HEK293 (cell line): ENCODE results near the gene NFKBIE.

Experiments
- CTCF ChIA-PET: fragments of 350-600 bp; formaldehyde crosslinking; extraction: SDS; loops from one replicate; lab custom pipeline; 2021; ENCODE audit warnings: antibody characterized with exemption; lab: Yijun Ruan, JAX
- POLR2A ChIA-PET: fragments of 300-600 bp; formaldehyde crosslinking; extraction: SDS; loops from one replicate; lab custom pipeline; 2020; ENCODE audit warnings: antibody characterized with exemption, inconsistent platforms; lab: Yijun Ruan, JAX
- H3K27ac ChIP-seq: fragments of 200-500 bp; sonication (Bioruptor generic); 2 replicates; pipeline ENCODE4 v1.5.1; 2014; ENCODE audit warnings: low read depth, low read length, control low read depth, inconsistent platforms; ENCODE audit errors: extremely low read depth
- H3K36me3 ChIP-seq, 2 experiments: fragments of 200-500 bp in 1 of 2; sonication (Bioruptor generic) in 1 of 2; 1 replicate in 1 of 2; 2 replicates in 1 of 2; pipeline ENCODE4 v1.5.1; 2014 to 2017; ENCODE audit warnings: inconsistent platforms in 2 of 2, low read length in 2 of 2; ENCODE audit not compliant: control insufficient read depth in 2 of 2, insufficient read depth in 1 of 2
- H3K4me1 ChIP-seq: fragments of 200-500 bp; sonication (Bioruptor generic); 2 replicates; pipeline ENCODE4 v1.5.1; 2014; ENCODE audit warnings: mild to moderate bottlenecking, low read length, inconsistent platforms; ENCODE audit not compliant: control insufficient read depth, insufficient read depth
- H3K4me3 ChIP-seq: 2 replicates; pipeline ENCODE4 v1.5.1; 2011; ENCODE audit warnings: low read depth, mild to moderate bottlenecking, control low read depth, low read length, moderate library complexity
- H3K9me3 ChIP-seq: fragments of 200-500 bp; sonication (Bioruptor generic); 2 replicates; pipeline ENCODE4 v1.5.1; 2014; ENCODE audit warnings: low read depth, low read length, inconsistent platforms; ENCODE audit not compliant: control insufficient read depth, insufficient read depth
- EGR2 ChIP-seq: fragments of 450-650 bp; formaldehyde crosslinking; IDR thresholded peaks from 2 replicates; pipeline ENCODE4 v1.5.1; 2016; ENCODE audit warnings: low read depth, missing biosample characterization, missing genetic modification characterization
- GLIS2 ChIP-seq: fragments of 450-650 bp; formaldehyde crosslinking; IDR thresholded peaks from 2 replicates; pipeline ENCODE4 v1.5.1; 2016; ENCODE audit warnings: missing biosample characterization, missing genetic modification characterization
- HOXC10 ChIP-seq: sonication (generic); formaldehyde crosslinking; IDR thresholded peaks from 2 replicates; pipeline ENCODE4 v1.8.1; 2023; ENCODE audit warnings: mild to moderate bottlenecking, missing genetic modification reagents
- KLF1 ChIP-seq: fragments of 450-650 bp; formaldehyde crosslinking; IDR thresholded peaks from 2 replicates; pipeline ENCODE4 v1.5.1; 2016; ENCODE audit warnings: missing biosample characterization, missing genetic modification characterization
- KLF16 ChIP-seq: fragments of 450-650 bp; formaldehyde crosslinking; IDR thresholded peaks from 2 replicates; pipeline ENCODE4 v1.5.1; 2017; ENCODE audit warnings: missing biosample characterization, missing genetic modification characterization
- PATZ1 ChIP-seq: fragments of 450-650 bp; formaldehyde crosslinking; IDR thresholded peaks from 2 replicates; pipeline ENCODE4 v1.5.1; 2016; ENCODE audit warnings: missing biosample characterization, missing genetic modification characterization
- PRDM1 ChIP-seq: fragments of 450-650 bp; formaldehyde crosslinking; IDR thresholded peaks from 2 replicates; pipeline ENCODE4; 2016; ENCODE audit warnings: missing biosample characterization, missing genetic modification characterization
- REST ChIP-seq: fragments of 450-650 bp; formaldehyde crosslinking; IDR thresholded peaks from 2 replicates; pipeline ENCODE4 v1.5.1; 2016; ENCODE audit warnings: missing biosample characterization, missing genetic modification characterization
- ZBTB10 ChIP-seq: fragments of 450-650 bp; formaldehyde crosslinking; IDR thresholded peaks from 2 replicates; pipeline ENCODE4 v1.5.1; 2016; ENCODE audit warnings: missing biosample characterization, missing genetic modification characterization
- ZBTB11 ChIP-seq: fragments of 450-650 bp; formaldehyde crosslinking; conservative IDR thresholded peaks from 2 replicates; pipeline ENCODE4 v1.5.1; 2016; ENCODE audit warnings: low read depth, missing biosample characterization, missing genetic modification characterization
- ZBTB17 ChIP-seq: fragments of 450-650 bp; formaldehyde crosslinking; IDR thresholded peaks from 2 replicates; pipeline ENCODE4 v1.5.1; 2016; ENCODE audit warnings: missing biosample characterization, missing genetic modification characterization
- ZBTB21 ChIP-seq: fragments of 450-650 bp; formaldehyde crosslinking; IDR thresholded peaks from 2 replicates; pipeline ENCODE4 v1.5.1; 2017; ENCODE audit warnings: missing biosample characterization, missing genetic modification characterization
- ZFP3 ChIP-seq: fragments of 450-650 bp; formaldehyde crosslinking; IDR thresholded peaks from 2 replicates; pipeline ENCODE4 v1.5.1; 2016; ENCODE audit warnings: low read depth, missing biosample characterization, missing genetic modification characterization
- ZNF202 ChIP-seq: fragments of 450-650 bp; formaldehyde crosslinking; IDR thresholded peaks from 2 replicates; pipeline ENCODE4 v1.5.1; 2016; ENCODE audit warnings: missing biosample characterization, missing genetic modification characterization, borderline replicate concordance
- ZNF335 ChIP-seq: fragments of 450-650 bp; formaldehyde crosslinking; conservative IDR thresholded peaks from 2 replicates; pipeline ENCODE4 v1.5.1; 2016; ENCODE audit warnings: missing biosample characterization, missing genetic modification characterization
- ZNF37A ChIP-seq: fragments of 450-650 bp; IDR thresholded peaks from 2 replicates; pipeline ENCODE4 v1.5.1; 2018; ENCODE audit warnings: missing biosample characterization, missing genetic modification characterization
- ZNF558 ChIP-seq: fragments of 450-650 bp; formaldehyde crosslinking; IDR thresholded peaks from 2 replicates; pipeline ENCODE4 v1.5.1; 2016; ENCODE audit warnings: missing biosample characterization, missing genetic modification characterization
- ZNF560 ChIP-seq: fragments of 450-650 bp; formaldehyde crosslinking; IDR thresholded peaks from 2 replicates; pipeline ENCODE4 v1.5.1; 2017; ENCODE audit warnings: missing biosample characterization, missing genetic modification characterization, borderline replicate concordance
- ZNF704 ChIP-seq: fragments of 450-650 bp; formaldehyde crosslinking; IDR thresholded peaks from 2 replicates; pipeline ENCODE4 v1.5.1; 2016; ENCODE audit warnings: missing biosample characterization, missing genetic modification characterization
- ZSCAN18 ChIP-seq: fragments of 450-650 bp; formaldehyde crosslinking; IDR thresholded peaks from 2 replicates; pipeline ENCODE4 v1.5.1; 2016; ENCODE audit warnings: missing biosample characterization, missing genetic modification characterization
- ZSCAN30 ChIP-seq: fragments of 450-650 bp; IDR thresholded peaks from 2 replicates; pipeline ENCODE4 v1.5.1; 2018; ENCODE audit warnings: missing biosample characterization, mild to moderate bottlenecking, missing genetic modification characterization, moderate library complexity

The NFKBIE gene

GRCh38 chr6:44222486-44223318, 42.6 kb downstream of the NFKBIE start:
- CTCF ChIA-PET, result interaction anchor here (0.6 to 11.1 kb wide), 9 partner anchors 9 to 106 kb away, joined by 3 to 148 read pairs (median 5); partner anchors contain the start of genes HSP90AB1 and SLC35B2
- Histone ChIP-seq H3K4me1 (peaks cover 27% of the 10 kb centered on the region), H3K9me3 (no peaks in the 10 kb centered on the region), H3K36me3 (no peaks in the 10 kb centered on the region), H3K4me3 (peak overlapping the region; percentile 55), H3K27ac (peak overlapping the region; percentile 21; the same call in 1 of the 2 replicates)
- POLR2A ChIA-PET, result interaction anchor here (0.5 to 5.7 kb wide), 14 partner anchors 8 to 535 kb away, joined by 3 to 90 read pairs (median 6); partner anchors contain the start of genes HSP90AB1, MRPS18A, SLC35B2 and VEGFA
- TF ChIP-seq ZNF704 (no peak), ZFP3 (no peak), PATZ1 (tag by site-specific recombination) (peak; percentile 61), ZBTB17 (tag by site-specific recombination) (peak; percentile 49; the same call in 1 of the 2 replicates), ZSCAN30 (tag by site-specific recombination) (no peak), ZNF202 (tag by site-specific recombination) (no peak), ZNF558 (tag by site-specific recombination) (no peak), EGR2 (tag by site-specific recombination) (peak; percentile 84), ZBTB11 (tag by site-specific recombination) (no peak), ZNF560 (tag by site-specific recombination) (no peak), ZBTB10 (peak; percentile 69; the same call in 1 of the 2 replicates), GLIS2 (no peak; the same call in 1 of the 2 replicates), KLF1 (tag by site-specific recombination) (peak; percentile 32; the same call in 1 of the 2 replicates), ZNF335 (tag by site-specific recombination) (peak; percentile 68), PRDM1 (tag by site-specific recombination) (no peak), ZBTB21 (peak; percentile 29; the same call in 1 of the 2 replicates), HOXC10 (0 out of 2 replicates have a peak, but pooled peaks have one; percentile 85), ZNF37A (tag by site-specific recombination) (no peak), REST (no peak), KLF16 (no peak), ZSCAN18 (tag by site-specific recombination) (no peak)
